SU-DHL-6 (cell line): ENCODE data around the gene CXCR1.

Source experiments
- EZH2phosphoT487 ChIP-seq: fragments of 200-600 bp; sonication (generic), shearing (Covaris generic); conservative IDR thresholded peaks from 2 replicates; pipeline ENCODE4 v1.6.1; 2018; ENCODE audit warnings: mild to moderate bottlenecking, antibody characterized with exemption, low read length, moderate library complexity, mixed read lengths
- TF ChIP-seq, protein P1 (sequence below): fragments of 200-600 bp; sonication (generic); IDR thresholded peaks from one replicate; pipeline ENCODE4 v1.5.1; 2017; ENCODE audit warnings: antibody characterized with exemption, mild to moderate bottlenecking, low read length, moderate library complexity; ENCODE audit not compliant: insufficient read depth, poor library complexity, severe bottlenecking

DNA sequence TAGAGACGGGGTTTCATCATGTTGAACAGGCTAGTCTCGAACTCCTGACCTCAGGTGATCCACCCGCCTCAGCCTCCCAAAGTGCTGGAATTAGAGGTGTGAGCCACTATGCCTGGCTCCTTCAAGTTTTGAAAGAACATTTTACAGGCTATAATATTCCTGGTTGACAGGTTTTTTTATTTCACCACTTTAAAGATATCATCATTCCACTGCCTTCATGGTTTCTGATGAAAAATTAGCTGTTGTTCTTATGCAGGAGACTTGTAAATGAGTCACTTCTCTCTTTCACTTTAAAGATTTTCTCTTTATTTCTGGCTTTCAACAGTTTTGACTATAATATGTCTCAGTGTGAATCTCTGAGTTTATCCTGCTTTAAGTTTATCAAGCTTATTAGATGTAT is 42.3 kb upstream of the CXCR1 start:
- TF ChIP-seq, protein P1, sequence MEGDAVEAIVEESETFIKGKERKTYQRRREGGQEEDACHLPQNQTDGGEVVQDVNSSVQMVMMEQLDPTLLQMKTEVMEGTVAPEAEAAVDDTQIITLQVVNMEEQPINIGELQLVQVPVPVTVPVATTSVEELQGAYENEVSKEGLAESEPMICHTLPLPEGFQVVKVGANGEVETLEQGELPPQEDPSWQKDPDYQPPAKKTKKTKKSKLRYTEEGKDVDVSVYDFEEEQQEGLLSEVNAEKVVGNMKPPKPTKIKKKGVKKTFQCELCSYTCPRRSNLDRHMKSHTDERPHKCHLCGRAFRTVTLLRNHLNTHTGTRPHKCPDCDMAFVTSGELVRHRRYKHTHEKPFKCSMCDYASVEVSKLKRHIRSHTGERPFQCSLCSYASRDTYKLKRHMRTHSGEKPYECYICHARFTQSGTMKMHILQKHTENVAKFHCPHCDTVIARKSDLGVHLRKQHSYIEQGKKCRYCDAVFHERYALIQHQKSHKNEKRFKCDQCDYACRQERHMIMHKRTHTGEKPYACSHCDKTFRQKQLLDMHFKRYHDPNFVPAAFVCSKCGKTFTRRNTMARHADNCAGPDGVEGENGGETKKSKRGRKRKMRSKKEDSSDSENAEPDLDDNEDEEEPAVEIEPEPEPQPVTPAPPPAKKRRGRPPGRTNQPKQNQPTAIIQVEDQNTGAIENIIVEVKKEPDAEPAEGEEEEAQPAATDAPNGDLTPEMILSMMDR, result no peak
- TF ChIP-seq EZH2phosphoT487, result no peak
